HG03571 (cell line): ENCODE results near the gene IL36G.

ENCODE experiments used
- ATAC-seq: cut with Tn5 transposase; IDR thresholded peaks from one replicate; pipeline ENCODE4 v1.9.1; 2021; ENCODE audit not compliant: unreplicated experiment

Gene IL36G

GRCh38 chr2:113015655-113016054 lies 37.8 kb downstream of the IL36G start:
- no peak for ATAC-seq

GRCh38 chr2:113018509-113018908 lies 40.7 kb downstream of the IL36G start:
- ATAC-seq = no peak

GRCh38 chr2:113021312-113021711 lies 43.5 kb downstream of the IL36G start:
- no peak for ATAC-seq

- no peak for ATAC-seq
Measured at GRCh38 chr2:113024764-113025163, 47.0 kb downstream of the IL36G start.

- no peak for ATAC-seq
Measured at GRCh38 chr2:113025737-113026136, 47.9 kb downstream of the IL36G start.

- no peak for ATAC-seq
Measured at GRCh38 chr2:113027691-113028090, 49.9 kb downstream of the IL36G start.

GRCh38 chr2:113028112-113028511 lies 50.3 kb downstream of the IL36G start:
- ATAC-seq = no peak

GRCh38 chr2:113032737-113033136 lies 54.9 kb downstream of the IL36G start:
- ATAC-seq = no peak

- ATAC-seq = no peak
Measured at GRCh38 chr2:113034016-113034415, 56.2 kb downstream of the IL36G start.
